Retinal pigment epithelial cell (primary cell): ENCODE data around the gene SLC43A3.

Experiments used
- DNase-seq: peaks from one replicate; pipeline ENCODE4 v3.0.0-alpha.2; 2010; ENCODE audit warnings: low read depth
- H3K4me3 ChIP-seq: 2 replicates; pipeline ENCODE4 v1.5.1; 2011; ENCODE audit warnings: mild to moderate bottlenecking, low read length, control low read depth, moderate library complexity
- TF ChIP-seq, protein P1 (sequence below): conservative IDR thresholded peaks from 2 replicates; pipeline ENCODE4 v1.5.1; 2011; ENCODE audit warnings: low read depth, low read length, control low read depth, inconsistent platforms

The SLC43A3 gene

DNA sequence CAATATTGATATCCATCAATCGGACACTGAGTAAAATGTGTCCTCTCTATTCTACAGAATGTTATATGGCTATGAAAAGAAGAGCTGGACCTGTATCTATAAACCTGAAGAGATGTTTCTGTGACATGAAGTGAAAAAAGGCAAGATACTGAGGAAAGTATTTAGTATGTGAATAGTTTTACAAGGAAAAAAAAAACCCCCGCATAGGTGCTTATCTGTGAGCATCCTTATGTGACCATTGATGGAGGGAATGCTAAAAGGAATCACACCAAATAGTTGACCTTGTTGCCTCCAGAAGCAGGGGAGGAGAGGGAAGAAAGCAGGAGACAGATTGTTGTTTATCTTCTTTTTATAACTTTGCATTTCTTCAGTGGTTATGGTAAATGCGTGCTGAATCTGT, 35.8 kb downstream of the SLC43A3 start:
- H3K4me3 ChIP-seq = no peak overlapping the region
- TF ChIP-seq, protein P1, sequence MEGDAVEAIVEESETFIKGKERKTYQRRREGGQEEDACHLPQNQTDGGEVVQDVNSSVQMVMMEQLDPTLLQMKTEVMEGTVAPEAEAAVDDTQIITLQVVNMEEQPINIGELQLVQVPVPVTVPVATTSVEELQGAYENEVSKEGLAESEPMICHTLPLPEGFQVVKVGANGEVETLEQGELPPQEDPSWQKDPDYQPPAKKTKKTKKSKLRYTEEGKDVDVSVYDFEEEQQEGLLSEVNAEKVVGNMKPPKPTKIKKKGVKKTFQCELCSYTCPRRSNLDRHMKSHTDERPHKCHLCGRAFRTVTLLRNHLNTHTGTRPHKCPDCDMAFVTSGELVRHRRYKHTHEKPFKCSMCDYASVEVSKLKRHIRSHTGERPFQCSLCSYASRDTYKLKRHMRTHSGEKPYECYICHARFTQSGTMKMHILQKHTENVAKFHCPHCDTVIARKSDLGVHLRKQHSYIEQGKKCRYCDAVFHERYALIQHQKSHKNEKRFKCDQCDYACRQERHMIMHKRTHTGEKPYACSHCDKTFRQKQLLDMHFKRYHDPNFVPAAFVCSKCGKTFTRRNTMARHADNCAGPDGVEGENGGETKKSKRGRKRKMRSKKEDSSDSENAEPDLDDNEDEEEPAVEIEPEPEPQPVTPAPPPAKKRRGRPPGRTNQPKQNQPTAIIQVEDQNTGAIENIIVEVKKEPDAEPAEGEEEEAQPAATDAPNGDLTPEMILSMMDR = no peak

DNA sequence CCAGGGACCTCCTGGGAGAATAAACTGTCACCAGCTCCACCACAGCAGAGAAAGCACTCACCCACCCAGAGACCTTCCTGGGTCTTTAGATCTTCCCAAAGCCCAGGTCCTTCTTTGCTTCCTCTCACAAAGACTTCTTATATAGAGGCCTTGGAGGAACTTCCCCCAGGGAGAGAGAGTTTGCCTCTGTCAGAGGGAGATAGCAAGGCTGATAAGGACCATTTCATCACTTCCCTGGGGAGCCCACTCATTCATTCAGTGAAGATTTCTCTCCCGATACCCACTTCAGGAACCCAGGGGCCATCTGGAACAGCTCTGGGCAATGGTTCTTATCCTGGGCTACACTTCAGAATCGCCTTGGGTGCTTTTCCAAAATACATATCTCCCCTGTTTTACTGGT, 36.4 kb downstream of the SLC43A3 start, which contains the start of gene PRG2:
Gene PRG2, minus strand, starts transcription at position 116 of the 400 bp plus-strand sequence. CDS start 706 bp downstream, outside the sequence.
- TF ChIP-seq, protein P1 = no peak
- no peak for DNase-seq
- no peak within 1 kb of the TSS for H3K4me3 ChIP-seq

More for the DNA sequence above, 35.8 kb downstream of the SLC43A3 start:
- DNase-seq = no peak

DNA sequence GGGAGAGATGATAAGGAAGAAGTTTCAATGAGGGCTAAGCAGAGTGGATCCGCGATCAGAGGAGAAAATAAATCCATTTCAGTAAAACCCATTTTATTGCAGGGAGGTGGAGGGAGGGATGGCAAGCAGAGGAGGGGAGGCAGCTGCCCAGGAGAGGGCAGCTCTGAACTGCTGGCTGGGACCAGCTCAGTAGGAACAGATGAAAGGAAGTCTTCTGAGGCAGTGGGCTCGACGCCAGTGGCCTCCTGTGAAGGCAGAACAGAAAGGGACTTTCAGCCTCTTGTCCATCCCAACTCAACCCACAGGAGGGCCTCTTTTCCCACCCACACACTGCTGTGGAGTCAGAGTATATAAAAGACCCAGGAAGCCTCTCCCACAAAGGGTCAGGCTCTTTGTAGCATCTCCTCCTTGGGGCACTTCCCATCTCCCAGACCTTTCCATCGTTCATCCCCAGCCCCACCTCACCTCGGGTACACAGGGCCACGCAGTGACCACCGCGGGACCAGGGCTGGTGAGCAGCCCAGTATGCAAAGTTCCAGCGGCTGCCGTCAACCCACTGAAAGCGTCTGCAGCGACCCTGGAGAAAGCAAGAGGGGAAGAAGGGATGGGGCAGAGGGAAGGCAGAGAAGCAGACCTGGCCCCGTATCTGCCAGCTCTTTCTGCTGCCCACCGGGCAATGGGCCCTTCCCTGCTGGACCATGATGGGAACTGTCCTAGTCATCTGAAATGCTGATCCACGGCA, 39.5 kb downstream of the SLC43A3 start:
- TF ChIP-seq, protein P1 = no peak
- DNase-seq = no peak
- no peak overlapping the region for H3K4me3 ChIP-seq

DNA sequence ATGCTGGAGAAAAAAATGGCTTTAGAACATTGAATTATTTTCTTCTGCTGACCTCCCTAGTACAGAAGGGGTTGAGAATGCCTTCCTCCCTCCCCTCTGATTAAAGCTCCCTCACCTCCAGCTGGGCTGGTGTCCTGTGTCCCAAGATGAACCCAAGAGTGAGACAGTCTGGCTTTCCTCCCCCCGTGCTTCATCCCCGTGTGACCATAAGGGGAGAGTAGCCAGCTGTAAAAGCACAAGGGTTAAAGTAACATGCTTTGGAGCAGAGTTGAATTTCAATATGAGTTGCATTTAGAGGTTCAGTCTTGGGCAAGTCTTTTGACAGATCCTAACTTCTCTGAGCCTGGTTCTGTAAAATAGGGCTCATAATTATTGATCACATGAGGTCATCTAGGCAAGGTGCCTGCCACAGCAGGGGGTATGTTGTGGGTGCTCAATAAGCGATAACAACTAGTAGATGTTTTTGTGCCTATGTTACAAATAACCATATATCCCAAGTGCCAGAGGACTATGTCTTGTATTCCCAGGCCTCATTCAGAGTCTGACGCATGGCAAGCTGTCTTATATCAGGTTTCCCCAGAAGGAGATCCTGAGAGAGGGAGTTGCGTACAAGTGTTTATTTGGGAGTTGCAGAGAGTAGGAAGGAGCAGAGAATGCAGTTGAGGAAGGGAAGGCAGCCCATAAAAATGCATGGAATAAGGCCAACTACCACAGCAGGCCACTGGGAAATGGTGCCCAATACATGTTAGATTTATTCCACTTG, 40.6 kb downstream of the SLC43A3 start:
- no peak overlapping the region for H3K4me3 ChIP-seq
- DNase-seq = no peak
- TF ChIP-seq, protein P1 = no peak

DNA sequence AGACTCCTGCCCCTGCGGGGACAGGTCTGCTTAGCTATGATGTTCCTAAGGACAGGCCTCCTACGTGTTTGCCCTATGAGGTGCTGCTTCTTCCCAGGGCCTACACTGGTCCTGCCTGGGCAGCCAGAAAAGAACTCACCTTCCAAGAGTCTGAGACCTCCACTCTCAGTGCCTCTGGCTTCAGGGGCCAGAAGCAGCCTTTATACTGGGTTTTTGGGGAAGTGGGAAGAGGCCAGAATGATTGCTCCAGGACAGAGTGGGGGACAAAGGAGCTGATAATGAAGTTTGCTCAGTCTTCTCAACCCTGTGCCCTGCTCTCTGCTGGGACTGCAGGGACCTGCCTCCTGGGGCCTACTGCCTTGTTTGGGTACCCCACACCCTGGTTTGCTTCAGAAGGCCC, 45.9 kb downstream of the SLC43A3 start, which contains the start of gene PRG3:
Gene PRG3, minus strand, starts transcription at position 176 of the 400 bp plus-strand sequence. CDS start 442 bp downstream, outside the sequence.
- TF ChIP-seq, protein P1 = no peak
- DNase-seq = no peak
- no peak within 1 kb of the TSS for H3K4me3 ChIP-seq

DNA sequence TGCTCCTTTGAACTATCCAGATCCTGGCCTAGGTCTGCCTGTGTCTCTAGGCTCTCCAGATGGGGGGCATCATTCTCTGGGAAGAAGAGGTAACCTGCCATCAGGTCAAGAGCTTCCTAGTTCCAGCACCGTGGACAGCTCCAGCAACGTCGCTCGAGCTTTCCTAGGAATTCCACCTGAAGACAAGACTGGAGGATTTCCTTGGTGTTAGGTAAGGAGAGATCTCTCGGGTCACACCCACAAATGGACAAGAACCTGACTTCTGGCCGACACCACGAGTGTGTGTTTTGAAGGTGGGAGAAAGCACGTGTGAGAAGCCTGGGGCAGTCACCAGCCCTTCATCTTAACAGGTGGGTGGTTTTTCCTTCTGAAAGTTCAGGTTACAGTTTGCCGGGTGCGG, 47.2 kb downstream of the SLC43A3 start:
- no peak overlapping the region for H3K4me3 ChIP-seq
- no peak for DNase-seq
- TF ChIP-seq, protein P1 = no peak
